HepG2 (cell line): ENCODE measurements around the gene PHF2. TPM values are rescaled to one million over a fixed set of nuclear protein-coding genes. Genes with fewer than 3 reads are reported as not detected.

Experiments
- ATAC-seq: fragments of 200-7000 bp; cut with Tn5 transposase; 3 replicates; pipeline ENCODE4 v1.9.1; 2020; ENCODE audit warnings: mild to moderate bottlenecking, moderate library complexity
- BruUV-seq: library from RNA; stranded (reverse); fragments of 400-500 nt; replicated peaks from 2 replicates; lab custom pipeline; 2021; lab: Mats Ljungman, UMichigan
- CTCF ChIA-PET: fragments of 300-600 bp; formaldehyde crosslinking; extraction: SDS; loops from one replicate; lab custom pipeline; 2021; ENCODE audit warnings: low total read pairs, inconsistent platforms, low intra/inter-chr PET ratio; lab: Yijun Ruan, JAX
- POLR2A ChIA-PET: fragments of 350-600 bp; sonication (Branson Sonifier 250); formaldehyde crosslinking; loops from one replicate; lab custom pipeline; 2020; ENCODE audit warnings: antibody characterized with exemption, inconsistent platforms; lab: Yijun Ruan, JAX
- DNase-seq: peaks from one replicate; pipeline ENCODE4 v3.0.0-alpha.2; 2015; ENCODE audit warnings: low spot score
- FAIRE-seq: peaks from 3 replicates; lab custom pipeline; 2011; peaks lifted over from hg19 to GRCh38; lab: Jason Lieb, UNC
- H2AFZ ChIP-seq: one replicate; pipeline ENCODE4 v1.6.1; 2011; ENCODE audit warnings: low read length, inconsistent platforms
- H3K27ac ChIP-seq: fragments of 300-600 bp; 3 replicates; pipeline ENCODE4 v1.8.0; 2011; ENCODE audit warnings: mixed run types, mild to moderate bottlenecking, mixed read lengths, low read length, inconsistent platforms; ENCODE audit not compliant: insufficient read depth; ENCODE audit errors: extremely low read length
- H3K27me3 ChIP-seq, 2 experiments: fragments of 200-600 bp in 1 of 2; 2 replicates in 1 of 2; 3 replicates in 1 of 2; pipeline versions ENCODE4 v1.6.0 to v1.8.0; 2011; ENCODE audit warnings: low read length in 2 of 2, mild to moderate bottlenecking in 2 of 2, moderate library complexity in 2 of 2, inconsistent platforms in 1 of 2; ENCODE audit not compliant: insufficient read depth in 2 of 2, control insufficient read depth in 1 of 2
- H3K36me3 ChIP-seq, 2 experiments: fragments of 200-600 bp in 1 of 2; replicated peaks in 1 of 2; 2 replicates in 1 of 2; 3 replicates in 1 of 2; pipeline versions ENCODE4 v1.5.1 to v1.8.0; 2011; ENCODE audit warnings: low read length in 2 of 2, inconsistent platforms in 1 of 2; ENCODE audit not compliant: insufficient read depth in 2 of 2, control insufficient read depth in 1 of 2
- H3K4me1 ChIP-seq: 2 replicates; pipeline ENCODE4 v1.5.1; 2012; ENCODE audit warnings: low read length, inconsistent platforms; ENCODE audit not compliant: insufficient read depth
- H3K4me2 ChIP-seq: 2 replicates; pipeline ENCODE4 v1.6.0; 2011; ENCODE audit warnings: low read depth, low read length, inconsistent platforms
- H3K4me3 ChIP-seq, 3 experiments: fragments of 200-600 bp in 1 of 3; sonication (generic), shearing (Covaris generic) in 1 of 3; replicated peaks in 1 of 3; 2 replicates each; pipeline ENCODE4 v1.5.1; 2011 to 2016; ENCODE audit warnings: low read length in 3 of 3, inconsistent platforms in 2 of 3, low read depth in 2 of 3, mild to moderate bottlenecking in 2 of 3, control low read depth in 1 of 3, mixed read lengths in 1 of 3; ENCODE audit not compliant: insufficient read depth in 1 of 3
- H3K79me2 ChIP-seq: one replicate; pipeline ENCODE4 v1.6.1; 2011; ENCODE audit warnings: low read length, inconsistent platforms; ENCODE audit not compliant: insufficient read depth
- H3K9ac ChIP-seq: 2 replicates; pipeline ENCODE4 v1.6.0; 2011; ENCODE audit warnings: mild to moderate bottlenecking, low read depth, low read length, inconsistent platforms; ENCODE audit not compliant: insufficient read depth
- H3K9me3 ChIP-seq: 2 replicates; pipeline ENCODE4 v1.5.1; 2012; ENCODE audit warnings: mild to moderate bottlenecking, low read length
- H4K20me1 ChIP-seq: 2 replicates; pipeline ENCODE4 v1.6.0; 2011; ENCODE audit warnings: inconsistent platforms, mild to moderate bottlenecking, low read length, moderate library complexity; ENCODE audit not compliant: insufficient read depth
- ATM ChIP-seq: fragments of 450-650 bp; IDR thresholded peaks from 2 replicates; pipeline ENCODE4 v1.7.1; 2017; ENCODE audit warnings: mild to moderate bottlenecking, borderline replicate concordance
- CHCHD3 ChIP-seq: sonication (generic); formaldehyde crosslinking; IDR thresholded peaks from 2 replicates; pipeline ENCODE4 v1.8.0; 2022; ENCODE audit warnings: mild to moderate bottlenecking, missing genetic modification reagents, moderate library complexity
- CSRNP1 ChIP-seq: sonication (generic); formaldehyde crosslinking; IDR thresholded peaks from 2 replicates; pipeline ENCODE4 v1.8.1; 2023; ENCODE audit warnings: mild to moderate bottlenecking, missing genetic modification reagents
- EHMT2 ChIP-seq: fragments of 200-600 bp; sonication (generic); IDR thresholded peaks from 2 replicates; pipeline ENCODE4 v1.7.0; 2017; ENCODE audit warnings: antibody characterized with exemption, low read depth, low read length, borderline replicate concordance
- FOXK2 ChIP-seq: fragments of 450-650 bp; IDR thresholded peaks from 2 replicates; pipeline ENCODE4 v1.6.1; 2016
- NBN ChIP-seq: fragments of 450-650 bp; conservative IDR thresholded peaks from 2 replicates; pipeline ENCODE4 v1.6.1; 2017
- PAWR ChIP-seq: sonication (generic); formaldehyde crosslinking; IDR thresholded peaks from 2 replicates; pipeline ENCODE4 v1.4.0; 2020; ENCODE audit warnings: missing genetic modification reagents, mild to moderate bottlenecking, borderline replicate concordance
- RERE ChIP-seq: IDR thresholded peaks from 2 replicates; pipeline ENCODE4 v1.6.1; 2016; ENCODE audit warnings: low read depth, missing genetic modification reagents, missing compliant biosample characterization
- ZBTB20 ChIP-seq: sonication (generic); formaldehyde crosslinking; IDR thresholded peaks from 2 replicates; pipeline ENCODE4 v1.8.1; 2023; ENCODE audit warnings: missing genetic modification reagents, low read depth, mild to moderate bottlenecking, borderline replicate concordance
- ZNF24 ChIP-seq: fragments of 450-650 bp; IDR thresholded peaks from 2 replicates; pipeline ENCODE4 v1.6.1; 2017; ENCODE audit warnings: antibody characterized with exemption, mild to moderate bottlenecking
- ZNF251 ChIP-seq: sonication (generic); formaldehyde crosslinking; IDR thresholded peaks from 2 replicates; pipeline ENCODE4 v1.9.0; 2021; ENCODE audit warnings: mild to moderate bottlenecking, missing genetic modification reagents
- ZNF317 ChIP-seq: sonication (generic); formaldehyde crosslinking; IDR thresholded peaks from 2 replicates; pipeline ENCODE4 v1.5.0; 2020; ENCODE audit warnings: mild to moderate bottlenecking, missing genetic modification reagents
- ZNF703 ChIP-seq: sonication (generic); formaldehyde crosslinking; IDR thresholded peaks from 2 replicates; pipeline ENCODE4 v1.5.1; 2020; ENCODE audit warnings: missing genetic modification reagents, mild to moderate bottlenecking, moderate library complexity, borderline replicate concordance
- ZNF709 ChIP-seq: sonication (generic); formaldehyde crosslinking; IDR thresholded peaks from 2 replicates; pipeline ENCODE4 v1.5.0; 2020; ENCODE audit warnings: mild to moderate bottlenecking, missing genetic modification reagents
- ZNF772 ChIP-seq: sonication (generic); formaldehyde crosslinking; IDR thresholded peaks from 2 replicates; pipeline ENCODE4 v1.5.0; 2020; ENCODE audit warnings: mild to moderate bottlenecking, missing genetic modification reagents
- WGBS: methylation state at CpG from one replicate; pipeline ENCODE4 v1.1.6; 2017; ENCODE audit warnings: low lambda C conversion rate; 5-methylcytosine and 5-hydroxymethylcytosine counted together
- in situ Hi-C: cut with HindIII; loops from 2 replicates; pipeline ENCODE4 v1.10.0; 2017; ENCODE audit warnings: low pct_unique_long_range_greater_than_20kb; ENCODE audit not compliant: extremely low pct_ligation_motif_present
- intact Hi-C: fragments of 100-400 bp; cut with micrococcal nuclease; formaldehyde crosslinking; loops from one replicate; pipeline ENCODE4 v1.10.0; 2022; ENCODE audit not compliant: unreplicated experiment
- polyA plus RNA-seq, 8 experiments: library from polyadenylated mRNA; depleted of rRNA in 3 of 8; stranded (reverse) in 7 of 8; unstranded in 1 of 8; fragments of >200 nt; fragmentation: Illumina TruSeq in 4 of 8; extraction: Trizol in 4 of 8; gene quantifications; 2 replicates each; pipeline versions ENCODE4 v1.2.1 to v1.2.3, GENCODE V29; 2011 to 2016; ENCODE audit warnings: low read depth in 4 of 8, missing spikeins in 1 of 8, mixed read lengths in 1 of 8; ENCODE audit not compliant: insufficient read depth in 1 of 8
- total RNA-seq, 5 experiments: library from RNA; depleted of rRNA; stranded (reverse); fragments of >200 nt; fragmentation: Illumina TruSeq; extraction: Trizol; gene quantifications; 2 replicates each; pipeline ENCODE4 v1.2.3, GENCODE V29; 2016; ENCODE audit warnings: low read depth in 1 of 5

PHF2 gene
- total and polyA plus RNA-seq, 2 of the 13 experiments (the other 11 are each of a cell fraction or from before 2014, with no cell fraction given), result 6.6 to 9.1 TPM

- POLR2A ChIA-PET, result no interaction called here
- WGBS, result 100% methylated on average over 1 of the region's 7 CpGs
Measured at GRCh38 chr9:93630806-93631411, 54.5 kb downstream of the PHF2 start.

GRCh38 chr9:93633492-93634221 lies 57.3 kb downstream of the PHF2 start:
- DNase-seq (no peak), ATAC-seq (no peak), FAIRE-seq (no peak)
- no peaks in the 10 kb centered on the region for H3K79me2 ChIP-seq
- H3K9ac ChIP-seq, result no peak overlapping the region
- H4K20me1 ChIP-seq, result no peaks in the 10 kb centered on the region
- H3K9me3 ChIP-seq, result peaks cover 7% of the 10 kb centered on the region; the same call in 1 of the 2 replicates
- ChIA-PET POLR2A (no interaction called here), CTCF (no interaction called here)
- H3K27me3 ChIP-seq, result no peaks in the 10 kb centered on the region
- H3K4me2 ChIP-seq, result no peak overlapping the region
- BruUV-seq, result no TSS peak
- H3K36me3 ChIP-seq, result peaks cover 5 to 22% of the 10 kb centered on the region in 2 experiments; a peak in 4 of 5 replicates
- no peak overlapping the region for H3K27ac ChIP-seq
- H3K4me1 ChIP-seq, result no peaks in the 10 kb centered on the region
- in situ Hi-C loops, result no loop called here
- H3K4me3 ChIP-seq, result no peak overlapping the region
- 95% methylated on average over 14 of the region's 19 CpGs for WGBS
- H2AFZ ChIP-seq, result no peak overlapping the region
- intact Hi-C loops, result no loop called here
- no peak for TF ChIP-seq ZNF251 (CRISPR knock-in tag)
- TF ChIP-seq FOXK2, result no peak
- no peak for TF ChIP-seq PAWR (CRISPR knock-in tag)
- TF ChIP-seq RERE (CRISPR knock-in tag), result no peak
- TF ChIP-seq CSRNP1 (CRISPR knock-in tag), result no peak
- TF ChIP-seq EHMT2, result no peak
- no peak for TF ChIP-seq ZNF24

More at GRCh38 chr9:93630806-93631411, 54.5 kb downstream of the PHF2 start:
- Histone ChIP-seq H3K27ac (no peak overlapping the region), H3K4me1 (no peaks in the 10 kb centered on the region), H3K9me3 (peaks cover 8% of the 10 kb centered on the region; the same call in 1 of the 2 replicates), H3K36me3 (peaks cover 2 to 16% of the 10 kb centered on the region in 2 experiments; a peak in 3 of 5 replicates), H3K79me2 (no peaks in the 10 kb centered on the region), H2AFZ (no peak overlapping the region), H3K9ac (no peak overlapping the region), H3K4me2 (no peak overlapping the region), H3K27me3 (no peaks in the 10 kb centered on the region), H4K20me1 (no peaks in the 10 kb centered on the region), H3K4me3 (no peak overlapping the region)
- in situ Hi-C loops, result no loop called here
- ATAC-seq (no peak), FAIRE-seq (no peak), DNase-seq (no peak)
- no TSS peak for BruUV-seq
- intact Hi-C loops, result no loop called here
- CTCF ChIA-PET, result no interaction called here
- TF ChIP-seq ZNF709 (CRISPR knock-in tag), result no peak
- no peak for TF ChIP-seq ZNF317 (CRISPR knock-in tag)
- no peak for TF ChIP-seq CHCHD3 (CRISPR knock-in tag)
- TF ChIP-seq ZNF772 (CRISPR knock-in tag), result no peak
- no peak for TF ChIP-seq ZNF703 (CRISPR knock-in tag)
- no peak for TF ChIP-seq ZBTB20 (CRISPR knock-in tag)
- no peak for TF ChIP-seq ATM
- no peak for TF ChIP-seq NBN
- TF ChIP-seq, all 625 proteins: peak for 0
